GM18508 (cell line): ENCODE measurements around the gene PTPN14.

Source experiments
- ATAC-seq: cut with Tn5 transposase; IDR thresholded peaks from one replicate; pipeline ENCODE4 v1.9.1; 2021; ENCODE audit warnings: moderate number of reproducible peaks; ENCODE audit not compliant: insufficient read depth, unreplicated experiment

Gene PTPN14

GRCh38 chr1:214326406-214326805 is 225.0 kb downstream of the PTPN14 start:
- no peak for ATAC-seq

- no peak for ATAC-seq
These were observed 226.3 kb downstream of the PTPN14 start for GRCh38 chr1:214324896-214325800.

- peak; percentile 76 for ATAC-seq
These were observed 229.5 kb downstream of the PTPN14 start for GRCh38 chr1:214321705-214322453.

- ATAC-seq: no peak
These were observed 231.5 kb downstream of the PTPN14 start for GRCh38 chr1:214319938-214320337.

- ATAC-seq: no peak
These were observed 232.3 kb downstream of the PTPN14 start for GRCh38 chr1:214318956-214319736.

GRCh38 chr1:214318356-214318755 is 233.0 kb downstream of the PTPN14 start:
- no peak for ATAC-seq

GRCh38 chr1:214317734-214318133 is 233.7 kb downstream of the PTPN14 start:
- ATAC-seq: no peak

GRCh38 chr1:214317300-214317699 is 234.1 kb downstream of the PTPN14 start:
- ATAC-seq: no peak

GRCh38 chr1:214316593-214316992 is 234.8 kb downstream of the PTPN14 start:
- ATAC-seq: no peak

- no peak for ATAC-seq
These were observed 237.1 kb downstream of the PTPN14 start for GRCh38 chr1:214314178-214314843.

- no peak for ATAC-seq
These were observed 238.8 kb downstream of the PTPN14 start for GRCh38 chr1:214312530-214313051.

- no peak for ATAC-seq
These were observed 240.4 kb downstream of the PTPN14 start for GRCh38 chr1:214310777-214311690.

GRCh38 chr1:214310010-214310409 is 241.4 kb downstream of the PTPN14 start:
- ATAC-seq: no peak

GRCh38 chr1:214306269-214306668 is 245.1 kb downstream of the PTPN14 start:
- ATAC-seq: no peak

GRCh38 chr1:214305164-214305751 is 246.1 kb downstream of the PTPN14 start:
- no peak for ATAC-seq

GRCh38 chr1:214303141-214303930 is 248.1 kb downstream of the PTPN14 start:
- ATAC-seq: no peak

GRCh38 chr1:214301526-214301925 is 249.9 kb downstream of the PTPN14 start:
- no peak for ATAC-seq
